OCI-LY3 (cell line): ENCODE measurements around the gene PITPNM1.

Experiments used
- CTCF ChIP-seq: fragments of 200-600, 300-600 bp; sonication (generic); IDR thresholded peaks from 2 replicates; pipeline ENCODE4 v1.5.1; 2014; ENCODE audit warnings: antibody characterized with exemption, low read length, low read depth
- EZH2phosphoT487 ChIP-seq: fragments of 200-600 bp; shearing (Covaris generic); IDR thresholded peaks from 2 replicates; pipeline ENCODE4 v1.6.1; 2018; ENCODE audit warnings: antibody characterized with exemption, mixed run types, low read depth

- TF ChIP-seq CTCF (no peak), EZH2phosphoT487 (no peak)
These were observed 55.9 kb downstream of the PITPNM1 start for GRCh38 chr11:67449116-67449844.
